Psoas muscle (tissue), 8 donors: ENCODE results near the gene SIRPD. TPM values are rescaled to one million over a fixed set of nuclear protein-coding genes. Genes with fewer than 3 reads are reported as not detected.
A peak's percentile ranks its signal among the peaks of the same experiment; 100 is the strongest.

Experiments
- ATAC-seq, 4 donors: fragments of 200-7000 bp; cut with Tn5 transposase; one replicate each; pipeline ENCODE4 v1.9.1; 2020; ENCODE audit warnings: moderate library complexity in 3 of 4, mild to moderate bottlenecking in 2 of 4
- DNase-seq, 2 donors: peaks; one replicate each; pipeline ENCODE4 v3.0.0-alpha.2; 2020
- H3K27ac ChIP-seq: fragments of 200-600 bp; one replicate; pipeline ENCODE4 v1.8.0; 2022
- H3K27me3 ChIP-seq, 3 donors: fragments of 200-600 bp in 1 of 3; one replicate each; pipeline versions ENCODE4 v1.6.1 to v1.8.0; 2013 to 2022; ENCODE audit warnings: low read length in 2 of 3, mild to moderate bottlenecking in 2 of 3, moderate library complexity in 1 of 3; ENCODE audit not compliant: insufficient read depth in 3 of 3
- H3K36me3 ChIP-seq, 2 donors: fragments of 200-600 bp in 1 of 2; one replicate each; pipeline versions ENCODE4 v1.6.1 to v1.8.0; 2013 to 2022; ENCODE audit warnings: low read depth in 1 of 2, mild to moderate bottlenecking in 1 of 2, moderate library complexity in 1 of 2; ENCODE audit not compliant: insufficient read depth in 1 of 2
- H3K4me1 ChIP-seq: fragments of 200-600 bp; one replicate; pipeline ENCODE4 v1.8.0; 2022
- H3K4me3 ChIP-seq: fragments of 200-600 bp; one replicate; pipeline ENCODE4 v1.8.0; 2022; ENCODE audit warnings: mild to moderate bottlenecking
- H3K9me3 ChIP-seq: fragments of 200-600 bp; one replicate; pipeline ENCODE4 v1.8.0; 2022
- WGBS, 3 donors: extraction: QIAGEN DNeasy Blood & Tissue Kit; methylation state at CpG; one replicate each; pipeline versions ENCODE4 v1.1.6 to v1.1.7; 2013; 5-methylcytosine and 5-hydroxymethylcytosine counted together
- intact Hi-C, 2 donors: fragments of 100-400 bp; cut with DNase I; formaldehyde crosslinking; loops; one replicate each; pipeline versions ENCODE4 v1.11.0 to v1.14.2; 2022
- polyA plus RNA-seq, 3 donors: library from polyadenylated mRNA; stranded (reverse); fragments of 200-250 nt; gene quantifications; one replicate each; pipeline ENCODE4 v1.2.3, GENCODE V29; 2013
- total RNA-seq, 4 donors: library from RNA; stranded (reverse); fragmentation: NEBNext Ultra II Directional in 2 of 4; extraction: Animal tissue kit (Norgen Biotek cat#: 25700) in 2 of 4; gene quantifications; one replicate each; pipeline versions ENCODE4 v1.2.1 to v1.2.4, GENCODE V29; 2021 to 2023
- TF ChIP-seq, protein P1 (sequence below): fragments of 200-600 bp; IDR thresholded peaks from one replicate; pipeline ENCODE4 v1.8.0; 2022; ENCODE audit warnings: antibody characterized with exemption
- donor health status: healthy with polysubstance abuse.
- donor health status: DM: no; HTN: no; CAD: no; lungs with moderate emphysema.
- donor health status: Bipolar disorder and iron deficiency.
- donor health status: healthy.
- donor health status: DM: yes; HTN: yes; CAD: no.
- donor health status: DM: no; HTN: no; CAD: no.
- donor health status: DM: no; HTN: no; CAD: no.
- donor health status: DM: yes; HTN: yes; CAD: no.

SIRPD gene
- total and polyA plus RNA-seq, 7 donors: not detected

DNA sequence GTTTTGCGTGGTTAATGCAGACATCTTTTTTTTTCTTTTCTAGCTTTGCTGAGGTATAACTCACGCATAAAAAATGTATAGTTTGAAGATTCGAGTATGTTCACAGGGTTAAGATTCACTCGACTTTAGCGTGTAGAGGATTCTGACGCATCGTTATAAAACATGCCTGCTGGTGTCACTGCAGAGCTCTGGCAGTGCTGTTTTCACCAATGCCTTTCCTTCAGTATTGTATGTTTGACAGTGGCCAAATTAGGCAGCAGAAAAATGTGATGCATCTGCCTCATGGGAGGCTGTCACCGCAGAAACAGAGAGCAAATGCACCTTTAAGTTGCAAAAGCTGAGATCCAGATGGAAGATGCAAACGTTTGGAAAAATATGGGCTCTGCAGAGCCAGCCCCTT is 48.3 kb downstream of the SIRPD start:
- no peaks in the 10 kb centered on the region for H3K36me3 ChIP-seq
- ATAC-seq (no peak), DNase-seq (no peak)
- H3K27ac ChIP-seq: no peak overlapping the region
- H3K27me3 ChIP-seq: peaks cover 0 to 3% (median 0%) of the 10 kb centered on the region in 3 donors
- TF ChIP-seq, protein P1, sequence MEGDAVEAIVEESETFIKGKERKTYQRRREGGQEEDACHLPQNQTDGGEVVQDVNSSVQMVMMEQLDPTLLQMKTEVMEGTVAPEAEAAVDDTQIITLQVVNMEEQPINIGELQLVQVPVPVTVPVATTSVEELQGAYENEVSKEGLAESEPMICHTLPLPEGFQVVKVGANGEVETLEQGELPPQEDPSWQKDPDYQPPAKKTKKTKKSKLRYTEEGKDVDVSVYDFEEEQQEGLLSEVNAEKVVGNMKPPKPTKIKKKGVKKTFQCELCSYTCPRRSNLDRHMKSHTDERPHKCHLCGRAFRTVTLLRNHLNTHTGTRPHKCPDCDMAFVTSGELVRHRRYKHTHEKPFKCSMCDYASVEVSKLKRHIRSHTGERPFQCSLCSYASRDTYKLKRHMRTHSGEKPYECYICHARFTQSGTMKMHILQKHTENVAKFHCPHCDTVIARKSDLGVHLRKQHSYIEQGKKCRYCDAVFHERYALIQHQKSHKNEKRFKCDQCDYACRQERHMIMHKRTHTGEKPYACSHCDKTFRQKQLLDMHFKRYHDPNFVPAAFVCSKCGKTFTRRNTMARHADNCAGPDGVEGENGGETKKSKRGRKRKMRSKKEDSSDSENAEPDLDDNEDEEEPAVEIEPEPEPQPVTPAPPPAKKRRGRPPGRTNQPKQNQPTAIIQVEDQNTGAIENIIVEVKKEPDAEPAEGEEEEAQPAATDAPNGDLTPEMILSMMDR: peak; percentile 9
- H3K4me3 ChIP-seq: no peak overlapping the region
- no peaks in the 10 kb centered on the region for H3K9me3 ChIP-seq
- 38 to 44% (median 41%) methylated on average over 9 of the region's 9 CpGs for WGBS, 3 donors
- H3K4me1 ChIP-seq: no peaks in the 10 kb centered on the region
- intact Hi-C loops: no loop called here

DNA sequence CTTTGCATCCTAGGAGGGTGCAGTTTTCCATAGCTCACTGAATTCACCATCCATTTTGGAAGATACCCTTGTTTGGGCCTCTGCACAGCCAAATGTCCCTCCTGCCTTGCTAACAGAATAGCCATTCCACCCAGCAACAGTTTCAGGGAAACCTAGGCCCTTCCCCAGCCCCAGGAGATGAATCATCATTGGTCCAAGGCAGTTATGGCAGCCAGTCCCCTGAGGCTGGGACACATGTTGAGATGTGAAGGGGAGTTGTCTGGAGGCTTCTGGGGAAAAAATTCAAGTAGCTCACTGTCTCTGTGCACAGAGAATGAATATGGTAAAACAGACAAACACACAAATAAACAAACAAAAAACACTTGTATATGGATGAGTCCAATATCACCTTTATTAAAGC is 48.9 kb downstream of the SIRPD start:
- DNase-seq (no peak), ATAC-seq (no peak)
- Histone ChIP-seq H3K4me3 (no peak overlapping the region), H3K4me1 (no peaks in the 10 kb centered on the region), H3K9me3 (no peaks in the 10 kb centered on the region), H3K27ac (no peak overlapping the region), H3K27me3 (peaks cover 0 to 3% (median 0%) of the 10 kb centered on the region in 3 donors), H3K36me3 (no peaks in the 10 kb centered on the region)
- TF ChIP-seq, protein P1: no peak
- intact Hi-C loops: no loop called here

DNA sequence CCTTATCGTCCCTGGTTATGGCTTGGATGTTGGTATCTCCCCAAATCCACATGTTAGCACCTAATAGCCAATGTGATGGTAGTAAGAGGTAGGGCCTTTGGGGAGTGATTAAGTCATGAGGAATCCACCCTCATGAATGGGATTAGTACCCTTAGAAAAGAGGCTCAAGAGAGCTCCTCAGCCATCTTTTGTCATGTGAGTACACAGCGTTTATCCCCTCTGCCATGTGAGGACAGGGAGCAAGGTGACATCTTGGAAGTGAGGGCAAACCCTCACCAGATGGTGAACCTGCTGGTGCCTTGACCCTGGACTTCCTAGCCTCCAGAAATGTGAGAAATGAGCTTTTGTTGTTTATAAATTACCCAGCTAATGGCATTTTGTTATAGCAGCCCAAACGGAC is 50.2 kb downstream of the SIRPD start:
- peaks cover 0 to 4% (median 0%) of the 10 kb centered on the region in 3 donors for H3K27me3 ChIP-seq
- TF ChIP-seq, protein P1: no peak
- ATAC-seq (no peak), DNase-seq (no peak)
- no peak overlapping the region for H3K27ac ChIP-seq
- H3K9me3 ChIP-seq: no peaks in the 10 kb centered on the region
- H3K4me3 ChIP-seq: no peak overlapping the region
- WGBS, 3 donors: 66 to 77% (median 69%) methylated on average over 3 of the region's 3 CpGs
- intact Hi-C loops: no loop called here
- no peaks in the 10 kb centered on the region for H3K36me3 ChIP-seq
- H3K4me1 ChIP-seq: no peaks in the 10 kb centered on the region

DNA sequence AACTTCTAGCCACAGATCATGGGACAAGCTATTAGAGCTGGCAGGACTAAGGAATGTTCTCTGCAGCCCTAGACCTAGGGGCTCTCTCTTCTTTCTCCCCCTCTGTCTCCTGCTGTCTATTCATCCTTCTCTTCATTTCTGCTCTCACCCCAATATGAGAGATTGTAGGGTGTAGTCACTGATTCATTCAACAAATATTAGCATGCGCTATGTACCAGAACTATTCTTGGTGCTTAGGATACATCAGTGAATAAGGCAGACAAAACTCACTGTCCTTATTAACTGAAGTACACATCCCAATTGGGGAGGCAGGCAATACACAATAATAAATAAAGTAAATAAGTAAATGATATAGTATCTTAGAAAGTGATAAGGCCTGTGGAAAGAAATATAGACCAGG is 51.6 kb downstream of the SIRPD start:
- Histone ChIP-seq H3K27ac (no peak overlapping the region), H3K4me1 (no peaks in the 10 kb centered on the region), H3K9me3 (no peaks in the 10 kb centered on the region), H3K27me3 (peaks cover 0 to 5% (median 0%) of the 10 kb centered on the region in 3 donors), H3K4me3 (no peak overlapping the region), H3K36me3 (no peaks in the 10 kb centered on the region)
- TF ChIP-seq, protein P1: no peak
- ATAC-seq (no peak), DNase-seq (no peak)
- 61 to 100% (median 69%) methylated on average over 1 of the region's 1 CpG for WGBS, 3 donors
- intact Hi-C loops: no loop called here

DNA sequence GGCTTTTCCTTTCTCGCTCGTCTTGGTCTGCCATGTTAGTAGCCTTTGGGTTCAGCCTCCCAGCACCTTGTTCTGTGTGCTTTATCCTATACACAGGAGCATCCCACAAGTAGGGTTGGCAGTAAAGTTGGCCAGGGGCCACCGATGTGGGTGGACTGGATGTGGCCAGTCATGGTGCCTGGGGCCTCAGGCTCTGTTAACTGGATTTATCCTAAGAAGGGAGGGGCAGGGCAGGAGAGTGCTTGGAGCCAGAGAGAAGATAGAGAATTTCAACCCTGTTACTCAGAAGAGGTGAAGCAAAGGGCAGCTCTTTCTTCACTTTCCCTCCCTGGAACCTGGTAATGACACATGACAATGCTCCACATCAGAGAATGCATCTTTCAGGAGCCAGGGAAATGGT is 52.1 kb downstream of the SIRPD start:
- no peak overlapping the region for H3K27ac ChIP-seq
- H3K9me3 ChIP-seq: no peaks in the 10 kb centered on the region
- DNase-seq (no peak), ATAC-seq (no peak)
- H3K4me3 ChIP-seq: no peak overlapping the region
- intact Hi-C loops: no loop called here
- no peaks in the 10 kb centered on the region for H3K36me3 ChIP-seq
- H3K4me1 ChIP-seq: no peaks in the 10 kb centered on the region
- WGBS, 3 donors: 59 to 81% (median 79%) methylated on average over 3 of the region's 3 CpGs
- TF ChIP-seq, protein P1: no peak
- H3K27me3 ChIP-seq: peaks cover 0 to 5% (median 0%) of the 10 kb centered on the region in 3 donors
